HG02759 (cell line): ENCODE results near the gene DOHH.
"Not testable (repeated sequence)": the region's sequence is repeated elsewhere in the genome, so short reads cannot be mapped to it uniquely, and the experiment has no call there.

Experiments
- ATAC-seq: cut with Tn5 transposase; IDR thresholded peaks from one replicate; pipeline ENCODE4 v1.9.1; 2021; ENCODE audit warnings: mild to moderate bottlenecking, moderate library complexity; ENCODE audit not compliant: unreplicated experiment

DOHH gene

GRCh38 chr19:3520166-3521103 is 20.0 kb upstream of the DOHH start:
- ATAC-seq = no peak

GRCh38 chr19:3519126-3519525 is 18.7 kb upstream of the DOHH start:
- no peak for ATAC-seq

DNA sequence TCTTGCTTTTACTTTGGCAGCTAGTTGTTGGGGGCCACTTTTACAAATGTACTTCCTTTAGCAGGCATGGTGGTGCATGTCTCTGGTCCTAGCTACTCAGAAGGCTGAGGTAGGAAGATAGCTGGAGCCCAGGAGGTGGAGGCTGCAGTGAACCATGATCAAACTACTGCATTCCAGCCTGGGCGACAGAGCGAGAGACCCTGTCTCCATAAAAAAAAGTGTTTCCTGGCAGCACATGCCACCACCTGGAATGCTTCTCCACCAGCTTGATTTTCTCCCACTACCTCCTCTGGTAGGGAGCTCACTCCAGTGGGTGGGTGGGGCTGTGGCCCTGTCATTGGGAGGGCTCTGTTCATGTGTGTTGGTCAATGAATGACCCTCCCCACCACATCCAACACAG is 18.2 kb upstream of the DOHH start:
- ATAC-seq = no peak

- no peak for ATAC-seq
Measured at GRCh38 chr19:3518255-3518654, 17.8 kb upstream of the DOHH start.

- ATAC-seq = no peak
Measured at GRCh38 chr19:3517638-3518037, 17.2 kb upstream of the DOHH start.

DNA sequence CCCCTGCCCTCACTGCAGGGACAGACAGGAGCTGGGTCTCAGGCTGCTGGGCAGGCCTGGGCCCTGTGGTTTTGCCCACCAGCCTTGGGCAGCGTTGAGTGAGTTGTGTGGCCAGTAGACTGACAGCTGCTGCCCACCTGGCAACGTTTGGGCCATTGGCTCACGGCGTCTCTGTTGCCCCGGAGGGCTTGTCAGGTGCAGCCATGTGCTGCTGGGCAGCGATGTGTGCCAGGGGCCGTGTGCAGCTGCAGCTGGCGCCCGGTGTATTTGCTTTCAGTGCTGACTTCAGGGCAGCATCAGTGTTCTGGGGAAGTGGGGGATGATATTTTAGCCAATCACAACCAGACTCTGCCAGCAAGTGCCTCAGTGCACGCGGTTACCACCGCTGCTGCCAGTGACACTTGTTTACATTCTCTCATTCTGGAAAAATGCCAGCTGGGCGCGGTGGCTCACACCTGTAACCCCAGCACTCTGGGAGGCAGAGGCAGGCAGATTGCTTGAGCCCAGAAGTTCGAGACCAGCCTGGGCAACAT is 16.3 kb upstream of the DOHH start:
- no peak for ATAC-seq

DNA sequence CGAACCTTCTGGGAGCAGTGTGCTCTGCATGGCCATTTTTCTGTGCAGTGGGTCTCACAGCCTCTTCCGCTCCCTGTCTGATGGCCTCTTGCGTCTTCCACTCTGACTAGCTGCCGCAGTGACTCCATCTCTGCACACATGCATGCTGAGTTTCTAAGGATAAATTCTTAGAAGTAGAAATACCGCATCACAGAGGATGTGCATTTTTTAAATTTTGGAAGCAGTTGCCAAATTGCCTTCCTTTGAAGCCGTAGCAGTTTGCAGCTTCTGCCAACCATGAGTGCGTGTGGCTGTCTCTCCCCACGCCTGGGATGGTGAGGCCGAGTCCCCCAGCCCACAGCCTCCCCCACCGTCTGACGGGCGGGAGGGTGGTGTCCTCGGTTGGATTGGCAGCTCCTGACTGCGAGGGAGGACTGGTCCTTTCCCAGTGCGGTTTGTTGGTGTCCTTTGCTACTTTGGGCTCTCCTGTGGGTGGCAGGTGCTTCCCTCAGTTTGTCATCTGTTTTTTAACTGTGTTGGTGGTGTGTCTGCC is 15.5 kb upstream of the DOHH start:
- no peak for ATAC-seq

DNA sequence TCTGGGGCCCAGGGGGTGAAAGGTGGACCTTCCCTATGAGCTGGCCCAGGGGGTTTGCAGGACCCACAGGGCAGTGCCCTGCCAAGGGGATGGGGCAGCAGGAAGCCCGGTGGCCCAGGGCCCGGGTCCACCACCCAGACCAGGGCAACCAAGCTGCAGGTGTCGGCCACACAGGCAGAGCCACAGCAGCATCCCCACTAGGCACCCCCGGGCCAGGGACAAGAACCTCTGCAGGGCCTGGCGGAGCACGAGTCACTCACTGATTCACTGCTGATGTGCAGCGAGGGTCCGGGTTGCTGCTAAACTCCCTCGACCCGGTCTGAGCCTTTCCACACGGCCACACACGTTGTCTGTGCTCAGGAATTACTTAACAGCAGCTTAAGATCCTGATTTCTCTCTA is 14.5 kb upstream of the DOHH start:
- ATAC-seq = no peak

- ATAC-seq = no peak
Measured at GRCh38 chr19:3513229-3514140, 13.0 kb upstream of the DOHH start.

- ATAC-seq = no peak
Measured at GRCh38 chr19:3512562-3513228, 12.2 kb upstream of the DOHH start.

- no peak for ATAC-seq
Measured at GRCh38 chr19:3511506-3512251, 11.2 kb upstream of the DOHH start.

- no peak for ATAC-seq
Measured at GRCh38 chr19:3510727-3511126, 10.3 kb upstream of the DOHH start.

DNA sequence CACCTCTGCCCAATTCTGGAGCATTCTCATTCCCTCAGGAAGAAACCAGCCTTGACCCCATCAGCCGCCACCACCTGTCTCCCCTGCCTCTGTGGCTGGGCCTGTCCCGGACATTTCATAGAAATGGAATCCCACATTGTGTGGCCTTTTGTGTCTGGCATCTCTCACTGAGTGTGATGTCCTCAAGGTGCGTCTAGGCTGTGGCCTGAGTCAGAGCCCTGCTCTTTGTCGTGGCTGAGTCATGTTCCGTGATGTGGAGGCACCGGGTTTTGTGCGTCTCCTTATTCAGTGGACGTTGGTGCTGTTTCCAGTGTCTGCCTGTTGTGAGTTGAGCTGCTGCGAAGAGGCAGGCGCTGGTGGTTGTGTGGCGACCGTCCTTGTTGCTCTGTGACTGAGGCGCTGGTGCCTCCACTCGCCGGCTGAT is 9.1 kb upstream of the DOHH start:
- no peak for ATAC-seq

DNA sequence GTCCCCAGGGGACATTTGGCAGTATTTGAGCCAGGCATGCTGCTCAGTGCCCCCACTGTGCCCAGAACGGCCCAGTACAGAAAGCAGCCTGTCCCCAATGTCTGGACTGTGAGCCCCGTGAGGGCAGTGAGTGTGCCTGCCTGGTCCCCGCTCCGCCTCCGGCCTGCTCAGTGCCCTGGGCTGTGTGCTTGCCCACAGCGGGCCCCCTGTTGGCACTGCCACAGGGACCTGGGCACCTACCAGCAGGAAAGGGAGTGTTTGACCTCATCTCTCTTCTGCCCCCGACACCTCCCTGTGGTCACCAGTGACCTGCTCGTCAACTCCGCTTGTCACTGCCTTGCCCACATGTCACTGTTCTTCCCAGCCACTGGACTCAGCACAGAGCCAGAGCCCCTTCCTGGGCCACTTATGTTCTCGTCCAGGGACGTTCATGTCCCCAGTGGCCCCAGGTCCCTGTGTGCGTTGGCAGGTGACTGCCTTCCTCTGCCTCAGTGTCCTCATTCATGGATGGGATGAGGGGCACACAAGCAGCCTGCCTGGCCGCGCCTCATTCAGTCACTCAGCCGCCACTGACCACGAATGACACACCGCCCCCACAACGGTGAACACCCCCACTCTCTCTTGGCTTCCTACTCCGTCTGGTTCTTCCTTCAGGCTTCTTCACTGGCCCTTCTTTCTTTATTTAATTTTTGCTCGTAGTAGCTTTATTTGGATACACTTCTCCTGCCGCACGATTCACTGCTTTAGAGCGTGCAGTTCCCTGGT is 8.5 kb upstream of the DOHH start:
- no peak for ATAC-seq

- ATAC-seq = not testable (repeated sequence)
Measured at GRCh38 chr19:3508121-3508661, 7.7 kb upstream of the DOHH start.

DNA sequence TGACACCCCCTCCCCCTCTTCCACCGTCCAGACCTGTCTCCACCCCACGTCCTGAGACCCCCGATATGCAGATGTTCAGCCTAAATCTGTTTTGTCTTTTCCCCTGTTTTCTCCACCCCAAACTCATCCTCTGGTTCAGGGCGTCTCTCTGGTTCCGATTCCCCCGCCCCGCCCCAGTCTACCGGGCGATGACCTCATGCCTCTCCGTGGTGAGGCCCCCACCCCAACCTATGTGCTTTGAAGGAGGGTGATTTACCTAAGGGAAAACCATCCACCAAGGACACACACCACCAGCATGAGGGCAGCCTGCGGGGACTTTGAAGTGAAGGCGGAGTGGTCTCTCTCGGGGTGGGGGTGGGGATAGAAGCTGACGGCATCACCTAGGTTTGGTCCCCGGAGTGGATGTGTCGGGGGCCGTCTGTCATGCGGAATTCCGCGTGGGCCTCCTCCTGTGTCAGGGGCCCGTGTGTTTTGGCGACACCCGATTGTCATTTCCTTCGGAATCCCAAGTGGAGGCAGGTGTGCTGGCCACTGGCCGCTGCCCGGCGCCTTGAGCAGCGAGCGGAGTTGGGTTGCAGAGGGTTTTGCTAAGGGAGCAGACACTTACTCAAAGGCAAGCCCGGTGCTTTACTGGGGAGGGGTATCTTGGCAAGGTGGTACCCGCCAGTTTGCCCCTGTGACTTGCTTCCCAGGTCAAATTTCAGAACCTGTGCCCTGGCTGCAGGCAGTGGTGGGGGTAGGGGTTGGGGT is 7.1 kb upstream of the DOHH start:
- no peak for ATAC-seq

DNA sequence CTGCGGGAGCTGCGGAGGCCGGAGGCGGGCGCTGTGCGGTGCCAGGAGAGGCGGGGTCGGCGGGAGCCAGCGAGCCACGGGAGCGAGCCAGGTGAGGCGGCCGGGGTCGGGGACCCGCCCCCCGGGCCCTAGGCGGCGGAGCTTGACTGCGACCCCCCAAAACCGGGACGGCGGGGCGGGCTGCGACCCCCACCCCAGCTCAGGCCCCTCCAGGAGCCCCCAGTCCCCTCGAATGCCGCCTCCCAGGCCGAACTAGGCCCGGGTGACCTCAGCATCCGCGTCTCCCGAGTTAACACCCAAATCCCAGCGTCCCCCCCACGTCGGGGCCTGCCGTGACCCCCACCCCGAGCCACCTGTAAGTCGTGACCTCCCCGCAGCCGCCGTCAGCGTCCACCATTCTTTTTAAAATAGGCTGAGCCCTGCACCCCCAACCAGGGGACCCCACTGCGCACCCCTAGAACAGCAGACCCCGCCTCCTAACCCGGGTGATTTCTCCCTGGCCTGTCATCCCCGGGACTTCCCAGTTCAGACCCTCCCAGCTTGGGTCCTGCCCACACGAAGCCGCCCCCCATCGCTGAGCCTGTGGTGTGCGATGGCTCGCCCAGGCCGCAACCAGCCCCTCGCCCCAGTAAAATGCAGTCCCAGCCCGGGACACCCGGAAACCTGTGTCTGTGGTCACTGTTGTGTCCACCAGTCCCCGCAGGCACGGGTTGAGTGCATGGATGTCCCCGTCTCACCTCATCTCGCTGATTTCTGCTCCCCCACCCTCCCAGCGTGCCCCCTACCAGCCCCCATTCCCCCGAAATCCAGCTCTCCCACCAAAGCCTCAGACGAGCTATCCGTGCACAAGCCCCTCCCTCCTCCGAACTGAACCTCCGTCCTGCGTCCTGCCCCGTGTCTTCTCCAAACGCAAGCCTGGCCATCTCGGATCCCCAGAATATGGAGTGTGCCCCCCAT is 6.2 kb upstream of the DOHH start:
- no peak for ATAC-seq
